Measurements from ENCODE around the gene ARHGAP10. TPM values are rescaled to one million over a fixed set of nuclear protein-coding genes. Genes with fewer than 3 reads are reported as not detected.

Gene ARHGAP10
- total RNA-seq, 1 experiment from 2014 or later, result 6.1 TPM

DNA sequence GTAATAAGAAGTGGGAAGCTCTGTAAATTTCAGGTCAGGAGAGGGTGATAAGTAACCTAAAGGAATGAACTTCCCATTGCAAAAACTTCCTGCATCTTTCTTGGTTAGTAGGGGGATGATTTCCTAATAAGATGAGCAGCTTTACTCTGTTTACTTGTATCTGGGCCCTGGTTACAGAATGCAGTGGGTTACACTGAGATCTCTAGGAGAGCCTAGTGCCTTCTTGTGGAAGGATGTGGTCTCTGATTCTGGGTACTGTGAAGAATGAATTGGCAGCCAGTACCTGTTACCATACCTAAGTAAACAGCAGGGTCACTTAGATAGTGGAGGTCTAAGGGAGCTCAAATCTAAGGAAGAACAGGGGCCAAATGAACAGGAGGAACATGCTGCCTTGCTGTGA, 320.6 kb downstream of the ARHGAP10 start:
- Mint-ChIP-seq H3K27me3 (ENCODE audit: unreplicated experiment) (no peaks in the 10 kb centered on the region), H3K9me3 (ENCODE audit: low read depth, unreplicated experiment) (no peaks in the 10 kb centered on the region), H3K36me3 (ENCODE audit: insufficient read depth, unreplicated experiment) (no peaks in the 10 kb centered on the region), H3K27ac (ENCODE audit: unreplicated experiment) (no peak overlapping the region), H3K4me1 (ENCODE audit: low read depth, unreplicated experiment) (peaks cover 7% of the 10 kb centered on the region), H3K4me3 (ENCODE audit: low read depth, unreplicated experiment) (no peak overlapping the region)
- no peak for DNase-seq
- BruUV-seq (replicated peaks), result no TSS peak
- CTCF ChIA-PET, result no interaction called here
- TF ChIP-seq, protein P1, sequence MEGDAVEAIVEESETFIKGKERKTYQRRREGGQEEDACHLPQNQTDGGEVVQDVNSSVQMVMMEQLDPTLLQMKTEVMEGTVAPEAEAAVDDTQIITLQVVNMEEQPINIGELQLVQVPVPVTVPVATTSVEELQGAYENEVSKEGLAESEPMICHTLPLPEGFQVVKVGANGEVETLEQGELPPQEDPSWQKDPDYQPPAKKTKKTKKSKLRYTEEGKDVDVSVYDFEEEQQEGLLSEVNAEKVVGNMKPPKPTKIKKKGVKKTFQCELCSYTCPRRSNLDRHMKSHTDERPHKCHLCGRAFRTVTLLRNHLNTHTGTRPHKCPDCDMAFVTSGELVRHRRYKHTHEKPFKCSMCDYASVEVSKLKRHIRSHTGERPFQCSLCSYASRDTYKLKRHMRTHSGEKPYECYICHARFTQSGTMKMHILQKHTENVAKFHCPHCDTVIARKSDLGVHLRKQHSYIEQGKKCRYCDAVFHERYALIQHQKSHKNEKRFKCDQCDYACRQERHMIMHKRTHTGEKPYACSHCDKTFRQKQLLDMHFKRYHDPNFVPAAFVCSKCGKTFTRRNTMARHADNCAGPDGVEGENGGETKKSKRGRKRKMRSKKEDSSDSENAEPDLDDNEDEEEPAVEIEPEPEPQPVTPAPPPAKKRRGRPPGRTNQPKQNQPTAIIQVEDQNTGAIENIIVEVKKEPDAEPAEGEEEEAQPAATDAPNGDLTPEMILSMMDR (IDR thresholded peaks at IDR 0.05; ENCODE audit: unreplicated experiment), result no peak
- intact Hi-C loops (cut with micrococcal nuclease; ENCODE audit: unreplicated experiment), result loop anchor here (10.0 kb wide), 1 partner anchor 162 kb away; no protein-coding TSS in a partner anchor

DNA sequence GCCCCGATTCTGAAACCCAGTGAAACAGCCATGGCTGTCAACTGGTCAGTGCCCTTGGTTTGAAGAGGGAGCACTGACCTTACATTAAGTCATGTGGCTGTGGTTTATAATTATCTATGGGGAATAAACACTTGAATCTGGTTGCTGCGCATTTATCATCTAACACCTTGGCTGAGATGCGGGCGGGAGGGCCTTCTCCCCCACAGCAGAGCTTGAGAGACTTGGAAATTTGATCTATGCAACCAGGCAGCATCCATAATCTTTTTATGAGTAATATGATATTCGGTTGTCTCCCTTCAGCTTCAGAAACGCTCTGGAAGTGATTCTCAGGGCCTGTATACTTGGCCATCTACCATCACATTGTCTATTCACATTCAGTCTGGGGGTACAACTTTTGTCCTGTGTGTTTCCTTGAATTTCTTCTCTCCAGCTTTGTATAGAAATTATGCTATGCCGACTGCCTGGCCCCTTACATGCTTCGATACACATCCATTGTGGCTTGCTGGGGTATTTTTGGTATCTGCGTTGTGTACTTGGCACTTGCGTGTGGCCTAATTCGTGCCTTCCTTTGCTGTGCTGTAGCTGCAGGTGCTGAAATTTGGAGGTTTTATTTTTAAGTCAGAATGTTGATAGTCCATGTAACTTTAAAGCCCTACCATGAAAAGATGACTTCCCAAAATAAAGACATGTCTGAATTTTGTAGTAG, 321.6 kb downstream of the ARHGAP10 start:
- Mint-ChIP-seq H3K27me3 (ENCODE audit: unreplicated experiment) (no peaks in the 10 kb centered on the region), H3K9me3 (ENCODE audit: low read depth, unreplicated experiment) (no peaks in the 10 kb centered on the region), H3K4me1 (ENCODE audit: low read depth, unreplicated experiment) (peaks cover 7% of the 10 kb centered on the region), H3K36me3 (ENCODE audit: insufficient read depth, unreplicated experiment) (no peaks in the 10 kb centered on the region), H3K4me3 (ENCODE audit: low read depth, unreplicated experiment) (no peak overlapping the region), H3K27ac (ENCODE audit: unreplicated experiment) (no peak overlapping the region)
- CTCF ChIA-PET, result interaction anchor here (0.7 kb wide), 1 partner anchor 389 kb away, joined by 3 read pairs; no protein-coding TSS in a partner anchor
- intact Hi-C loops (cut with micrococcal nuclease; ENCODE audit: unreplicated experiment), result loop anchor here (10.0 kb wide), 1 partner anchor 161 kb away; no protein-coding TSS in a partner anchor
- no peak for DNase-seq
- TF ChIP-seq, protein P1 (IDR thresholded peaks at IDR 0.05; ENCODE audit: unreplicated experiment), result no peak
- no TSS peak for BruUV-seq (replicated peaks)

DNA sequence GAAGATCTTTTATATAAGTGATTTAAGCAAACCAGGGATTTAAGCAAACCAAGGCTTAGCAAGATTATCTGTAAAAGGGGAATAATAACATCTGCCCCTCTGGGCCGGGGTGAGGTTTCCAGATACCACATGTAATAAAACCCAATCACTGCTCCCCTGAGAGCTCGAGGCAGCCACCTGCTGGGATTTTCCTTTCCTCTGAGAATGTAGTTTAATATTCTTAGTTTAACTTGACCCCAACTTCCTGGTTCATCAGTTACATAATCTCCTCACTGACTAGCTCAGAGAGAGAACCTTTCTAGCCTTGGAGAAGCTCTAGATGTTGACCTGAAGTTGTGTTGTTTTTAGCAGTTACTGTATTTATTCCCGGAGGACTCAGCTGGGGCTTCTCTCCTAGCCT, 322.4 kb downstream of the ARHGAP10 start:
- DNase-seq, result peak; percentile 12
- H3K27me3 Mint-ChIP-seq (ENCODE audit: unreplicated experiment), result no peaks in the 10 kb centered on the region
- H3K27ac Mint-ChIP-seq (ENCODE audit: unreplicated experiment), result no peak overlapping the region
- no peaks in the 10 kb centered on the region for H3K9me3 Mint-ChIP-seq (ENCODE audit: low read depth, unreplicated experiment)
- CTCF ChIA-PET, result interaction anchor here (0.5 to 0.7 kb wide), 3 partner anchors 10 to 800 kb away, joined by 3 to 5 read pairs (median 4); no protein-coding TSS in a partner anchor
- intact Hi-C loops (cut with micrococcal nuclease; ENCODE audit: unreplicated experiment), result loop anchor here (10.0 kb wide), 1 partner anchor 161 kb away; no protein-coding TSS in a partner anchor
- H3K4me3 Mint-ChIP-seq (ENCODE audit: low read depth, unreplicated experiment), result no peak overlapping the region
- TF ChIP-seq, protein P1 (IDR thresholded peaks at IDR 0.05; ENCODE audit: unreplicated experiment), result no peak
- peaks cover 7% of the 10 kb centered on the region for H3K4me1 Mint-ChIP-seq (ENCODE audit: low read depth, unreplicated experiment)
- no TSS peak for BruUV-seq (replicated peaks)
- H3K36me3 Mint-ChIP-seq (ENCODE audit: insufficient read depth, unreplicated experiment), result no peaks in the 10 kb centered on the region

DNA sequence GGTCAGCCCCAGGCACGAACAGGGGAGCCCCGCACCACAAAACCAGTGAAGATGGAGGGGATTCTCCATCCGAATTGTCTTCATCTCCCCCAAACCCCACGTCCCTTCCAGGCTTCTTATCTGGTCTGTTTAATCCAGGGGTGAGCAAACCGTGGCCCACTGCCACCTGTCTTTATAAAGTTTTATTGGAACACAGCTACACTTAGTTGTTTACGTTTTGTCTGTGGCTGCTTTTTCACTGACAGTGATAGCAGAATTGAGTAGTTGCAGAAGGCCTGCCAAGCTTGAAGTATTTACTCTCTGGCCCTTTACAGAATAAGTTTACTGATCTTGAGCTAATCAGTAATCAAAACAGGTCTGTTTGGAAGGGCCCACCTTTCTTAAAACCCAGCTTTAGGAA, 324.0 kb downstream of the ARHGAP10 start:
- intact Hi-C loops (cut with micrococcal nuclease; ENCODE audit: unreplicated experiment), result loop anchor here (5.0 to 10.0 kb wide), 2 partner anchors 159 to 386 kb away; partner anchors contain the start of gene NR3C2
- H3K27me3 Mint-ChIP-seq (ENCODE audit: unreplicated experiment), result no peaks in the 10 kb centered on the region
- TF ChIP-seq, protein P1 (IDR thresholded peaks at IDR 0.05; ENCODE audit: unreplicated experiment), result no peak
- no peak overlapping the region for H3K27ac Mint-ChIP-seq (ENCODE audit: unreplicated experiment)
- no TSS peak for BruUV-seq (replicated peaks)
- H3K4me3 Mint-ChIP-seq (ENCODE audit: low read depth, unreplicated experiment), result no peak overlapping the region
- CTCF ChIA-PET, result no interaction called here
- DNase-seq, result no peak
- H3K36me3 Mint-ChIP-seq (ENCODE audit: insufficient read depth, unreplicated experiment), result no peaks in the 10 kb centered on the region
- H3K4me1 Mint-ChIP-seq (ENCODE audit: low read depth, unreplicated experiment), result peaks cover 22% of the 10 kb centered on the region
- no peaks in the 10 kb centered on the region for H3K9me3 Mint-ChIP-seq (ENCODE audit: low read depth, unreplicated experiment)

Data from Calu3 (cell line).